GM23248 (cell line): ENCODE measurements around the gene MRPS30. TPM values are rescaled to one million over a fixed set of nuclear protein-coding genes. Genes with fewer than 3 reads are reported as not detected.
"Not testable (repeated sequence)": the region's sequence is repeated elsewhere in the genome, so short reads cannot be mapped to it uniquely, and the experiment has no call there.

Experiments used
- DNase-seq: peaks from one replicate; pipeline ENCODE4 v3.0.0-alpha.2; 2015
- H2AFZ ChIP-seq: fragments of 200-600 bp; sonication (generic); 2 replicates; pipeline ENCODE4 v1.6.1; 2016; ENCODE audit warnings: antibody characterized with exemption
- H3F3A ChIP-seq: fragments of 200-600 bp; sonication (generic); 2 replicates; pipeline ENCODE4 v1.6.1; 2016; ENCODE audit warnings: mild to moderate bottlenecking, antibody characterized with exemption, mixed run types; ENCODE audit not compliant: insufficient read depth
- H3K27ac ChIP-seq: fragments of 200-600 bp; sonication (generic); 2 replicates; pipeline ENCODE4 v1.5.1; 2016; ENCODE audit warnings: mild to moderate bottlenecking
- H3K27me3 ChIP-seq: fragments of 200-600 bp; sonication (generic); replicated peaks from 2 replicates; pipeline ENCODE4 v1.6.1; 2016; ENCODE audit warnings: mild to moderate bottlenecking; ENCODE audit not compliant: insufficient read depth
- H3K36me3 ChIP-seq: fragments of 200-600 bp; sonication (generic); 2 replicates; pipeline ENCODE4 v1.6.1; 2016; ENCODE audit warnings: low read depth, mild to moderate bottlenecking
- H3K4me1 ChIP-seq: fragments of 200-600 bp; sonication (generic); 2 replicates; pipeline ENCODE4 v1.6.1; 2016; ENCODE audit warnings: mild to moderate bottlenecking; ENCODE audit not compliant: insufficient read depth
- H3K4me2 ChIP-seq: fragments of 200-600 bp; sonication (generic); one replicate; pipeline ENCODE4 v1.6.1; 2016; ENCODE audit warnings: mild to moderate bottlenecking; ENCODE audit not compliant: unreplicated experiment
- H3K4me3 ChIP-seq: fragments of 200-600 bp; sonication (generic); 2 replicates; pipeline ENCODE4 v1.5.1; 2016; ENCODE audit warnings: mild to moderate bottlenecking
- H3K79me2 ChIP-seq: fragments of 200-600 bp; sonication (generic); 2 replicates; pipeline ENCODE4 v1.6.1; 2016; ENCODE audit warnings: mild to moderate bottlenecking; ENCODE audit not compliant: insufficient read depth
- H3K9ac ChIP-seq: fragments of 200-600 bp; sonication (generic); 2 replicates; pipeline ENCODE4 v1.6.1; 2016; ENCODE audit warnings: mild to moderate bottlenecking
- H3K9me2 ChIP-seq: fragments of 200-600 bp; sonication (generic); 2 replicates; pipeline ENCODE4 v1.6.1; 2016; ENCODE audit warnings: mixed run types, mild to moderate bottlenecking, moderate library complexity; ENCODE audit not compliant: insufficient read depth
- H3K9me3 ChIP-seq: fragments of 200-600 bp; sonication (generic); one replicate; pipeline ENCODE4 v1.6.1; 2017; ENCODE audit warnings: low read depth
- H4K20me1 ChIP-seq: fragments of 200-600 bp; sonication (generic); 2 replicates; pipeline ENCODE4 v1.6.0; 2016; ENCODE audit not compliant: insufficient read depth
- EZH2 ChIP-seq: fragments of 200-600 bp; sonication (generic); IDR thresholded peaks from 2 replicates; pipeline ENCODE4 v1.6.1; 2018; ENCODE audit warnings: antibody characterized with exemption, mild to moderate bottlenecking; ENCODE audit not compliant: insufficient read depth, poor library complexity, severe bottlenecking
- EZH2phosphoT487 ChIP-seq: fragments of 200-600 bp; sonication (generic); IDR thresholded peaks from 2 replicates; pipeline ENCODE4 v1.6.1; 2018; ENCODE audit warnings: antibody characterized with exemption, moderate library complexity, mild to moderate bottlenecking, low read depth; ENCODE audit not compliant: insufficient read depth
- WGBS, 2 experiments: methylation state at CpG; one replicate each; pipeline ENCODE4 v1.1.6; 2015 to 2017; ENCODE audit warnings: low lambda C conversion rate in 2 of 2, low coverage in 1 of 2; ENCODE audit errors: missing lambda C conversion rate in 2 of 2; 5-methylcytosine and 5-hydroxymethylcytosine counted together
- in situ Hi-C: fragments of 300-500 bp; cut with MboI; formaldehyde crosslinking; loops from 2 replicates; pipeline ENCODE4 v1.15.0; 2020
- polyA plus RNA-seq: library from polyadenylated mRNA; unstranded; fragments of >200 nt; fragmentation: Nextera tagmentation; extraction: Ambion mirVana; gene quantifications from 2 replicates; pipeline ENCODE4 v1.2.1, GENCODE V29; 2016
- total RNA-seq: library from RNA; depleted of rRNA; stranded (reverse); fragments of >200 nt; shearing (Covaris generic); gene quantifications from 2 replicates; pipeline ENCODE4 v1.2.3, GENCODE V29; 2014; rRNA removed

Gene MRPS30
- total RNA-seq (47.2 and 53.7 TPM in 2 replicates), polyA plus RNA-seq (28.7 and 30.9 TPM in 2 replicates)

DNA sequence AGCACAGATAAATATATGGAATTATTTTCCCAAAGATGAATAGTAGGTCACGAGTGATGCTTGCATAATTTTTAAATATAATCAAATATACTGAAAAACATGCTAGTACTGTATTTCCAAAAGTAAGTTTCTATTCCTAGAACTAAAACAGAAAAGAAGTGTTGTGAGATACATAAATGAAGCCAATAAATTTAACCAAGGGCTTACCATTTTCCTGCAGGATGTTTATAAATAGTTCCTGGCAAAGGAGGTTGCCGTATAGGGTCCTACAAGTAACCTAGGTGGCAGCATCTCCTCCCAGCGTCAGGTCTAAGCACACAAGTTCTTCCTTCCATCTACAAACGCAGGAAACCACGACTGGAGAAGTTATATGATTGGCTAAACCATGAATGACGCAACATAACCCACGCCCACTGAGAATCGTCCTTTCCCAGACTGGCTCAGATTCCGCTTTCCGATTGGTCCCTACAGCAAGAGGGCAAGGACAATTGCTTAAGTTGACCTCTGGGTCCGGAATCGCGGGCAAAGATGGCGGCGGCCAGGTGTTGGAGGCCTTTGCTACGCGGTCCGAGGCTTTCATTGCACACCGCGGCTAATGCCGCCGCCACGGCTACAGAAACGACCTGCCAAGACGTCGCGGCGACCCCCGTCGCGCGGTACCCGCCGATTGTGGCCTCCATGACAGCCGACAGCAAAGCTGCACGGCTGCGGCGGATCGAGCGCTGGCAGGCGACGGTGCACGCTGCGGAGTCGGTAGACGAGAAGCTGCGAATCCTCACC lies at the start of gene MRPS30:
MRPS30 (plus strand) TSS at position 513 of the 780 bp plus-strand sequence; CDS start at position 529, 16 bp downstream.
- TF ChIP-seq EZH2phosphoT487 (no peak), EZH2 (no peak)
- no peaks in the 10 kb centered on the region for H3F3A ChIP-seq
- no peaks in the 10 kb centered on the region for H3K9me2 ChIP-seq
- WGBS, 2 experiments = 1% methylated on average over 41 to 47 of the region's 47 CpGs
- peaks cover 47% of the 10 kb centered on the region for H3K79me2 ChIP-seq
- H4K20me1 ChIP-seq = no peaks in the 10 kb centered on the region
- H3K4me2 ChIP-seq = peak within 1 kb of the TSS; percentile 99
- H3K4me3 ChIP-seq = peak within 1 kb of the TSS; percentile 82
- in situ Hi-C loops = no loop called here
- H3K9me3 ChIP-seq = no peaks in the 10 kb centered on the region
- no peaks in the 10 kb centered on the region for H3K27me3 ChIP-seq
- peaks cover 28% of the 10 kb centered on the region; the same call in 1 of the 2 replicates for H3K36me3 ChIP-seq
- peaks cover 19% of the 10 kb centered on the region for H3K4me1 ChIP-seq
- peak within 1 kb of the TSS; percentile 96 for H2AFZ ChIP-seq
- peak within 1 kb of the TSS; percentile 82 for H3K9ac ChIP-seq
- DNase-seq = peak; percentile 99
- H3K27ac ChIP-seq = peak within 1 kb of the TSS; percentile 71

DNA sequence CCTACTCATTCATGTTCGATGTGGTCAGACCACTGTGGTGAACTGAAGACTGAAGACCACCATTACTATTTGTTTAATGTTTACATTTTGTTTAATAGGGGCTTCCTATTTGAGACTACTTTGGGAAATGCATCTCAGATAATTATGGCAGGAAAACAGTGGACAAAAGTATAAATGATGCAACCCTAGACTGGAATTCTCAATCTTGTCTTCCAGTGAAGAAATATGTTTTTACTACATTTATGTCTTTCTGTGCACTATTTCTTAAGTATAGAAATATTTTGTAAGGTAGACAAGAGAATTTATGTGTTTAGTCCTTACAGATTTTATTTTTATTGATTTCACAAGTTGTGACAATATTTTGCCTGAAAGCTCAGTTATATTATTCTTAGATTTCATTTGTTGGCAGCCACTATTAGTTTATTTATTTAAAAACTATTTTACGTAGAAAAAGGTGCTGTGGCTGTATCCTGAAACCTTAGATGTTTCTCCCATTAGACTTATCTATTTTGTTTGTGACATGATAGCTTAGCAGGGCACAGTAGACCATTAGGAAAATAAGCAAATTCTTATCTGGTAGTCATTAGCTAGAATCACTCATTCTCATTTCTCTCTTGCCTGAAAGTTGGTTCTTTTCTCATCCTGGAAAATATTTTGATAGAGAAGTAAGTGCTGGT lies 39.4 kb upstream of the MRPS30 start:
- in situ Hi-C loops = loop anchor here (25.0 kb wide), 1 partner anchor 1032 kb away; no protein-coding TSS in a partner anchor
- Histone ChIP-seq H3K4me1 (peaks cover 6% of the 10 kb centered on the region), H3F3A (no peaks in the 10 kb centered on the region), H3K9ac (no peak overlapping the region), H3K9me3 (no peaks in the 10 kb centered on the region), H3K9me2 (no peaks in the 10 kb centered on the region), H3K27me3 (peaks cover 22% of the 10 kb centered on the region), H4K20me1 (no peaks in the 10 kb centered on the region), H3K4me2 (no peak overlapping the region), H3K79me2 (no peaks in the 10 kb centered on the region), H3K27ac (no peak overlapping the region), H3K4me3 (no peak overlapping the region), H3K36me3 (no peaks in the 10 kb centered on the region), H2AFZ (no peak overlapping the region)
- TF ChIP-seq EZH2phosphoT487 (no peak), EZH2 (no peak)
- no peak for DNase-seq
- 53 to 57% methylated on average over 2 of the region's 2 CpGs for WGBS, 2 experiments

DNA sequence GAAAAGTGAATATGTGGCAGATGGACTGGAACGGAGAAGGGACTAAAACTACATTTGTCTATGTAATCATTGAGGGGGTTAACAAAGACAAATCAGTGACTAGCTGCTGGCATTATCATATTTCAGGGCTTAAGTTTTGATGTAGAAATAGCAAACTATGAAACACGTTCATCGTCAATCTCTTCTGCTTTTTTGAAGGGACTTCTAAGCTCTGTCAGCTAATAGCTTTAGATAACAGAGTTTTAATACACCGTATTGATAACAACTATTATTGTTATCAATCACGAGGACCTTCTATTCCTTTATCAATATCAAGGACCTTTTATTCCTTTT lies 38.9 kb upstream of the MRPS30 start:
- no peaks in the 10 kb centered on the region for H3F3A ChIP-seq
- H3K4me2 ChIP-seq = no peak overlapping the region
- no peak for TF ChIP-seq EZH2phosphoT487
- TF ChIP-seq EZH2 = no peak
- H3K27ac ChIP-seq = no peak overlapping the region
- 72 to 73% methylated on average over 5 of the region's 5 CpGs for WGBS, 2 experiments
- H3K27me3 ChIP-seq = peaks cover 22% of the 10 kb centered on the region
- no peaks in the 10 kb centered on the region for H3K79me2 ChIP-seq
- no peak overlapping the region for H3K9ac ChIP-seq
- H3K4me1 ChIP-seq = peaks cover 6% of the 10 kb centered on the region
- H3K4me3 ChIP-seq = no peak overlapping the region
- no peaks in the 10 kb centered on the region for H3K36me3 ChIP-seq
- H4K20me1 ChIP-seq = no peaks in the 10 kb centered on the region
- no peak for DNase-seq
- H3K9me3 ChIP-seq = no peaks in the 10 kb centered on the region
- H3K9me2 ChIP-seq = no peaks in the 10 kb centered on the region
- in situ Hi-C loops = loop anchor here (10.0 to 25.0 kb wide), 2 partner anchors 235 to 1033 kb away; no protein-coding TSS in a partner anchor
- H2AFZ ChIP-seq = no peak overlapping the region

DNA sequence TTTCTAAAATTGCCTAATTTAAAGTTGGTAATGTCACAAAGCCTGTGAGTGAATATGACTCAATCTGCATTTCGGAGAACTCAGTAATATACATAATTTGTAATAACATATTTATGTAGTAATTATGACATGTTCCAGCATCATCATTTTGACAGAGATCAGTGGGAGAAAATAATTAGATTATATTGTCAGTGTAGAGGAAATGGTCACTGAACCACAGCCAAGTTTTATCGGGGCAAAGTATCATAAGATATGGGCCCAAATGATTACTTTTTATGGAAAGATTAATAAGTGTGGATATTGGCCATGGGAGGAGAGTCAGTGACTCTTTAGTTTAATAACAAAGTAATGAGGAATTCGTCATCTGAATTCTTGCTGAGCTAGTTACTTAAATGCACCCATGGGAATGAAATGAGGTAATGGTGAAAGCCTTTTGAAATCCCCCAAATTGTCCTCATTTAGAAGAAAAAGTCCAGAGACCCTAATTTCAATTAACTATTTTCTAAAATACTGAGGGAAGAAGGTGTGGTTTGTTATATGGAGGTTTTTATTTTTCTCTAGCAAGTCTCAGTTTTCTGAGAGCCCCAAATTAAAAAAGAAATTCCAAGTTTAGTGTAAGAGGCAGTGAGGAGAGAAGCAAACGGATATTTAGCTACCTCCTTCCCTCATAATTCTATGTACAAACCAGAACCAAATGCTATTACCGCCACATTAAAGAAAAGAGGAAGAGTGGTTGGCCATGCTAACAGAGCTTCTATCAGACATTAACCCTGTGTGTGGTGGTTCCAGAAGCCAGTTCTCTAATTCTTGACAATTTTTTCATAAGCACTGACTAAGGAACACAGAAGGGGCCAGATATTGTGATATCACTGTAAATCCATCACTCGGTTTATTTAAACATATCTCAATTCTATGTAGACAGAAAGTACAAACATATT lies 37.7 kb upstream of the MRPS30 start:
- DNase-seq = peak; percentile 45
- H3F3A ChIP-seq = no peaks in the 10 kb centered on the region
- 29 to 30% methylated on average over 6 of the region's 6 CpGs for WGBS, 2 experiments
- no peaks in the 10 kb centered on the region for H4K20me1 ChIP-seq
- no peak overlapping the region for H3K27ac ChIP-seq
- no peaks in the 10 kb centered on the region for H3K9me3 ChIP-seq
- H3K9ac ChIP-seq = no peak overlapping the region
- TF ChIP-seq EZH2phosphoT487 = no peak
- TF ChIP-seq EZH2 = no peak
- H3K4me2 ChIP-seq = no peak overlapping the region
- no peaks in the 10 kb centered on the region for H3K79me2 ChIP-seq
- in situ Hi-C loops = loop anchor here (10.0 to 25.0 kb wide), 2 partner anchors 236 to 1034 kb away; no protein-coding TSS in a partner anchor
- no peak overlapping the region for H3K4me3 ChIP-seq
- H2AFZ ChIP-seq = no peak overlapping the region
- peaks cover 22% of the 10 kb centered on the region for H3K27me3 ChIP-seq
- H3K36me3 ChIP-seq = no peaks in the 10 kb centered on the region
- H3K4me1 ChIP-seq = peaks cover 6% of the 10 kb centered on the region
- no peaks in the 10 kb centered on the region for H3K9me2 ChIP-seq

DNA sequence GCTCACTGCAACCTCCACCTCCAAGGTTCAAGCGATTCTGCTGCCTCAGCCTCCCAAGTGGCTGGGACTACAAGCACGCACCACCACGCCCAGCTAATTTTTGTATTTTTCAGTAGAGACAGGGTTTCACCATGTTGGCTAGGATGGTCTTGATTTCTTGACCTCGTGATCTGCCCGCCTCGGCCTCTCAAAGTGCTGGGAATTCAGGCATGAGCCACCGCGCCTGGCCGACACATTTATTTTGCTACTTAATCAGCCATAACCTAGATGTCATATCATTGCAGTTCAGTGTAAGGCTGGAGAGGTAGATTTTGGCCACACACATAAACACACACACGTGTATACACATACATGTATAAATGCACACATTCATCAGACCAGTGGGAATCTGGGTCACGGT lies 36.4 kb upstream of the MRPS30 start:
- not testable (repeated sequence) for H3K9me2 ChIP-seq, H3K36me3 ChIP-seq, H3K4me1 ChIP-seq, H2AFZ ChIP-seq, DNase-seq, H3K4me2 ChIP-seq, H3K9me3 ChIP-seq, H4K20me1 ChIP-seq, H3F3A ChIP-seq, H3K79me2 ChIP-seq, H3K27ac ChIP-seq, H3K4me3 ChIP-seq, H3K9ac ChIP-seq
- WGBS, 2 experiments = 89 to 91% methylated on average over 11 of the region's 11 CpGs
- in situ Hi-C loops = loop anchor here (10.0 to 25.0 kb wide), 2 partner anchors 238 to 1035 kb away; no protein-coding TSS in a partner anchor
- peaks cover 22% of the 10 kb centered on the region for H3K27me3 ChIP-seq
